Measurements from ENCODE around the gene TMUB2.
"Not testable (repeated sequence)": the region's sequence is repeated elsewhere in the genome, so short reads cannot be mapped to it uniquely, and the experiment has no call there.

Gene TMUB2

GRCh38 chr17:44186307-44187130, at the start of gene TMUB2:
TMUB2 (plus strand) TSS chr17:44186972; CDS start chr17:44187709, 737 bp downstream.
- DNase-seq = peak; percentile 99 to 100

- peak; percentile 84 to 94 for DNase-seq
Measured at GRCh38 chr17:44137891-44138709, 48.7 kb upstream of the TMUB2 start.

- DNase-seq = not testable (repeated sequence)
Measured at GRCh38 chr17:44143921-44144320, 42.9 kb upstream of the TMUB2 start.

DNA sequence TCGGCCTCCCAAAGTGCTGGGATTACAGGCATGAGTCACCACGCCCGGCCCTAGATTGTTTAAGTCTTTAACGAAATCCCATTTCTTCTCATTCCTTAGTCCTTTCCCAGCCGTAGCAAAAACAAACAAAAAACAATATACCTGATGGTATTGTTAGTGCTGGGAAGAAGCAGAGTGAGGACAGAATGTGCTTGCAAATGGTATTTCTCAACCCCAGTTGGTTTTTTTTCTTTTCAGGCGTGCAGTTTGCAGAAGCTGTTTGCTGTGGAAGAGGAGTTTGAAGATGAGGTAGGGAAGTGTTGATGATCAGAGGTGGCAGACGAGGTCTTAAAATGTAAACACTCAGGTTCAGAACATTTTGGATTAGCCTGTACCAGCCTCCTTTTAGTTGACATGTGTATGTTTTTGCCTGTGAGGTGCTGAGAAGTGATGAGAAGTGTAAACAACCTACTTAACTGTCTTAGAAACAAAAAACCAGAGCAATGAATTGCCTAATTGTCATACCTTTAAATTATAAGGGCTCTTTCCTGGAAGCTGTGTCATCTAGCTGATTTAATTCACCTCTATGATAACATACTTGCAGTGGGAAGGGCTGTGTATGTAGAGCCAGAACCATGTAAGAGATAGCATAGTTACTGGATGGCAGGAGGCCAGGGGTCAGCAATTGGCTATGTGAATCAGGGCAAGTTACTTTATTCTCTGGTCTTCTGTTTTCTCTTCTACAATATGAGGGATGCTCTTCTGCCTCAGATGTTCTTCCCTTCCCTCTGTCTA, 41.6 kb upstream of the TMUB2 start:
- no peak for DNase-seq

- peak; percentile 41 to 54 for DNase-seq
Measured at GRCh38 chr17:44146375-44147346, 40.1 kb upstream of the TMUB2 start.

- no peak for DNase-seq
Measured at GRCh38 chr17:44147812-44148211, 39.0 kb upstream of the TMUB2 start.

GRCh38 chr17:44149066-44149465, 37.7 kb upstream of the TMUB2 start:
- DNase-seq = peak in 1 of 2 donors; percentile 24

GRCh38 chr17:44149750-44150329, 36.9 kb upstream of the TMUB2 start:
- DNase-seq = no peak

GRCh38 chr17:44152875-44153274, 33.9 kb upstream of the TMUB2 start:
- no peak for DNase-seq

GRCh38 chr17:44155488-44155887, 31.3 kb upstream of the TMUB2 start:
- no peak for DNase-seq

DNA sequence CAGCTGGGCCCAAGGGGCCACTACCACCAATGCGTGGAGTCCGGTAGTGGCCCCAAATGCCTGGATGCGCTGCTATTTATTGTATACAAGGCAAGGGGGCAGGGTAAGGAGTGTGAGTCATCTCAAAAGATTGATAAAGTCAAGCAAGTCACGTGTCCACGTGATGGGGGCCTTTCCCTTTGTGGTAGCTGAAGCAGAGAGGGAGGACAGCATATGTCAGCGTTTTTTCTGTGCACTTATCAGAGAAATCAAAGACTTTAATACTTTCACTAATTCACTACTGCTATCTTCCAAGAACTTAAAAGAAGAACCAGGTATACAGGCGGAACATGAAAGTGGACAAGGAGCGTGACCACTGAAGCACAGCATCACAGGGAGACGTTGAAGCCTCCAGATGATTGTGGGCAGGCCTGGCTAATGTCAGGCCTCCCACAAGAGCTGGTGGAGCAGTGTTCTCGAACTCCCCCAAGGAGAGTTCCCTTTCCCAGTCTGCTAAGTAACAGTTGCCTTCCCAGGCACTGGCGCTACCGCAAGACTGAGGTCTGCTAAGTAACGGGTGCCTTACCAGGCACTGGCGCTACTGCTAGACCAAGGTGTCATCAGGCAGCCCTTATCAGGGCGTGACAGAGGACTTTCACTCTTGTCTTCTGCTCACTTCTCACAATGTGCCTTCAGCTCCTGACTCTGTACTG, 27.1 kb upstream of the TMUB2 start:
- no peak for DNase-seq

DNA sequence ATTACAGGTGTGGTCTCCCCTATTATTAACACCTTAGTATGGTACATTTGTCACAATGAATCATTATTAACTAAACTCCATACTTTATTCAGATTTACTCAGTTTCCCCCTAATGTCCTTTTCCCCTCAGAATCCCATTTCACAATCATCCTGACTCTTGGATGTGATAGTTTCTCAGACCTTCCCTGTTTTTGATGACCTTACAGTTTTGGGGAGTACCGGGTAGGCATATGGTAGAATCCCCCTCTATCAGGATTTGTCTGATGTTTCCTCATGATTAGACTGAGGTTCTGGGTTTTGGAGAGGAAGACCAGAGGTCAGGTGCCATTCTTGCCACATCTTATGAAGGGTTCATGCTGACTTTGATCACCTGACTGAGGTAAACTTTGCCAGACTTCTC, 22.3 kb upstream of the TMUB2 start:
- DNase-seq = no peak

GRCh38 chr17:44167181-44167861, 19.5 kb upstream of the TMUB2 start:
- DNase-seq = no peak

DNA sequence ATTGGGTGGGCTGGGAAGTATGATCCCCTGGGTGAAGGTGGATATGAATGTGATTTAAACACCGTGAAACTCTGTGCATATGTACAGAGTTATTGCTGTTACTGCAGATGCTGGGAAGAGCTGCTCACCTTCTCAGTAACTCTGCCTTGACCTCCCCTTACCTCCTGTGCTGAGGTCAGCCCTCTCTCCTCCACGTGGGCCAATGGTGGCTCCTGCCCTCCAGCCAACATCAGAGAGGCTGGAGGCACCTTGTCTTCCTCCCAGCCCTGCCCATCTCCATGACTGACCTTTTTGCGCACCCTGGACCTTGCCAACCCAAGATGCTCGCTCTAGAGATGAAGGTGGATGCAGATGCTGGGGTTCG, 16.7 kb upstream of the TMUB2 start:
- DNase-seq = no peak

GRCh38 chr17:44170499-44171201, 16.1 kb upstream of the TMUB2 start, which contains the start of gene ASB16:
ASB16 (plus strand) TSS chr17:44170704; CDS start chr17:44170790, 86 bp downstream.
- DNase-seq = no peak

GRCh38 chr17:44171931-44172455, 14.8 kb upstream of the TMUB2 start:
- no peak for DNase-seq

DNA sequence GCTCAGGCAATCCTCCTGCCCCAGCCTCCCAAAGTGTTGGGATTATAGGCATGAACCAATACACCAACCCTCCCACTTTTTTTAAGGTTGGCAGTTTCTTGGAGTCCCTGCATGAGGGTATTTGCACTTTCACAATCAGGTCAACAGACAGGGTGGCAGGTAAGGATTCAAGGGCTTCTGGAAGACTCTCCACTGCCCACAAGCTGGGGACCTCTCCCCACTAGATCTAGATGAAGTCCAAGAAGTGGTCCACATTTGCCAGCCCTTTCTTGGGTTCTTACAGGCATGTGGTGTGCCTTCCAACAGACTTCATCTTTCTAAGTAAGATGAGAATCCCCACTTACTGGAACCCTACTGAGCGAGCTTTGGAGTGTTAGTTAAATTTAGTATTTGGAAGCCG, 12.3 kb upstream of the TMUB2 start:
- no peak for DNase-seq

DNA sequence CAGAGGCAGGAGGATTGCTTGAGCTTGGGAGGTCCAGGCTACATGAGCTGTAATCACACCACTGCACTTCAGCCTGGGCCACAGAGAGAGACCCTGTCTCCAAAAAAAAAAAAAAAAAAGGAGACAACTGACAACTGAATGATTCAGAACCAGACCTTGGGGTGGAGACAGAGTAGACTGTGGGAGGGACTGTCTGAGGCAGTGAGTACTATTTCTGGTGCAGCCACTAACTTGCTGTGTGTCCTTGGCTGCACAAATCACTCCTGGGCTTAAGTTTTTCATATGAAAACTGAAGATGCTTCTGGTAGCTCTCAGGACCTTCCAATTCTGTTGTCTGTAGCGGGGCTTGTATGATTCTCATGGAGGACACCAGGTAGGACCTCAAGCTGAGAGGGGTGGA, 10.5 kb upstream of the TMUB2 start:
- no peak for DNase-seq

Measured in inflammatory macrophage treated with lipopolysaccharide for 1 hour (primary cell).